Prostate gland (tissue), 2 donors: ENCODE measurements around the gene KLHL7.

ENCODE experiments used
- CTCF ChIP-seq, 4 experiments: fragments of 200-600 bp in 2 of 4; fragments of 450-650 bp in 2 of 4; sonication (generic) in 2 of 4; IDR thresholded peaks; 1 replicate in 3 of 4; 2 replicates in 1 of 4; pipeline ENCODE4 v1.5.1; 2016 to 2019; ENCODE audit warnings: antibody characterized with exemption in 4 of 4, mild to moderate bottlenecking in 2 of 4, moderate library complexity in 2 of 4
- POLR2A ChIP-seq: fragments of 450-650 bp; IDR thresholded peaks from one replicate; pipeline ENCODE4 v1.6.1; 2016; ENCODE audit warnings: antibody characterized with exemption, mild to moderate bottlenecking
- POLR2AphosphoS5 ChIP-seq: sonication (generic); formaldehyde crosslinking; IDR thresholded peaks from one replicate; pipeline ENCODE4 v1.6.1; 2017; ENCODE audit warnings: antibody characterized with exemption

- TF ChIP-seq CTCF (IDR thresholded peaks at IDR 0.05) (no peak), POLR2AphosphoS5 (no peak), POLR2A (no peak)
Measured at GRCh38 chr7:23098460-23098859, 7.1 kb upstream of the KLHL7 start.
